ENCODE data around the gene MDC1. TPM values are rescaled to one million over a fixed set of nuclear protein-coding genes. Genes with fewer than 3 reads are reported as not detected.

The MDC1 gene
- total RNA-seq, 1 experiment from 2014 or later: 95.9 TPM

DNA sequence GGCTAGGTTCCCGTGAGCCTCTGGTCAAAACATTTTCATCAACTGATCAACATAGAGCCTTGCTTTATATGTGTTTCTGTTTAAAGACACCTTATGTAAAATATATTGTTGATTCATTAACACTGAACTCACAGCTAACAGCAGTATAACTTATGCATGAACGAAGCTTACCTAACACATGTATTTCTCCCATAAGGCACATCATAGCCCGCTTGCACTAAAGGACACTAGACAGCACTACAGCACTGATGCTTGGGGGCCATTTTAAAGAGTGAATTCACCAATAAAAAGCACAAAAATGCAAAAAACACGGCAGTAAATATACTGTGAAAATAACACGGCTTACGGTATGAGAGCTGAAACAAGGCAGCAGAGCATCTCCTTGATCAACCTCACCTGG, 21.5 kb upstream of the MDC1 start:
- Mint-ChIP-seq H3K36me3 (peaks cover 72% of the 10 kb centered on the region), H3K4me1 (peaks cover 17% of the 10 kb centered on the region), H3K27me3 (ENCODE audit: low read depth) (no peaks in the 10 kb centered on the region), H3K27ac (no peak overlapping the region), H3K9me3 (no peaks in the 10 kb centered on the region), H3K4me3 (no peak overlapping the region)
- ATAC-seq (no peak), DNase-seq (ENCODE audit: low spot score) (no peak)
- CTCF ChIA-PET: interaction anchor here (1.0 to 1.1 kb wide), 3 partner anchors 59 to 341 kb away, joined by 3 read pairs; no protein-coding TSS in a partner anchor
- POLR2A ChIA-PET: no interaction called here
- TF ChIP-seq, protein P1, sequence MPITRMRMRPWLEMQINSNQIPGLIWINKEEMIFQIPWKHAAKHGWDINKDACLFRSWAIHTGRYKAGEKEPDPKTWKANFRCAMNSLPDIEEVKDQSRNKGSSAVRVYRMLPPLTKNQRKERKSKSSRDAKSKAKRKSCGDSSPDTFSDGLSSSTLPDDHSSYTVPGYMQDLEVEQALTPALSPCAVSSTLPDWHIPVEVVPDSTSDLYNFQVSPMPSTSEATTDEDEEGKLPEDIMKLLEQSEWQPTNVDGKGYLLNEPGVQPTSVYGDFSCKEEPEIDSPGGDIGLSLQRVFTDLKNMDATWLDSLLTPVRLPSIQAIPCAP (CRISPR knock-in tag; IDR thresholded peaks at IDR 0.05): no peak
- TF ChIP-seq, protein P2, sequence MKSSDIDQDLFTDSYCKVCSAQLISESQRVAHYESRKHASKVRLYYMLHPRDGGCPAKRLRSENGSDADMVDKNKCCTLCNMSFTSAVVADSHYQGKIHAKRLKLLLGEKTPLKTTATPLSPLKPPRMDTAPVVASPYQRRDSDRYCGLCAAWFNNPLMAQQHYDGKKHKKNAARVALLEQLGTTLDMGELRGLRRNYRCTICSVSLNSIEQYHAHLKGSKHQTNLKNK (CRISPR knock-in tag; IDR thresholded peaks at IDR 0.05): no peak
- TF ChIP-seq GTF2I (CRISPR knock-in tag; conservative IDR thresholded peaks at IDR 0.05) (no peak), ZNF423 (CRISPR knock-in tag; IDR thresholded peaks at IDR 0.05) (no peak), GABPB1 (CRISPR knock-in tag; IDR thresholded peaks at IDR 0.05) (no peak), ZNF232 (CRISPR knock-in tag; IDR thresholded peaks at IDR 0.05) (no peak), ZNF263 (CRISPR knock-in tag; IDR thresholded peaks at IDR 0.05; ENCODE audit: low read depth) (no peak)
- TF ChIP-seq, protein P3, sequence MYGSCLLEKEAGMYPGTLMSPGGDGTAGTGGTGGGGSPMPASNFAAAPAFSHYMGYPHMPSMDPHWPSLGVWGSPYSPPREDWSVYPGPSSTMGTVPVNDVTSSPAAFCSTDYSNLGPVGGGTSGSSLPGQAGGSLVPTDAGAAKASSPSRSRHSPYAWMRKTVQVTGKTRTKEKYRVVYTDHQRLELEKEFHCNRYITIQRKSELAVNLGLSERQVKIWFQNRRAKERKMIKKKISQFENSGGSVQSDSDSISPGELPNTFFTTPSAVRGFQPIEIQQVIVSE (CRISPR knock-in tag; IDR thresholded peaks at IDR 0.05; ENCODE audit: borderline replicate concordance): no peak
- TF ChIP-seq, protein P4, sequence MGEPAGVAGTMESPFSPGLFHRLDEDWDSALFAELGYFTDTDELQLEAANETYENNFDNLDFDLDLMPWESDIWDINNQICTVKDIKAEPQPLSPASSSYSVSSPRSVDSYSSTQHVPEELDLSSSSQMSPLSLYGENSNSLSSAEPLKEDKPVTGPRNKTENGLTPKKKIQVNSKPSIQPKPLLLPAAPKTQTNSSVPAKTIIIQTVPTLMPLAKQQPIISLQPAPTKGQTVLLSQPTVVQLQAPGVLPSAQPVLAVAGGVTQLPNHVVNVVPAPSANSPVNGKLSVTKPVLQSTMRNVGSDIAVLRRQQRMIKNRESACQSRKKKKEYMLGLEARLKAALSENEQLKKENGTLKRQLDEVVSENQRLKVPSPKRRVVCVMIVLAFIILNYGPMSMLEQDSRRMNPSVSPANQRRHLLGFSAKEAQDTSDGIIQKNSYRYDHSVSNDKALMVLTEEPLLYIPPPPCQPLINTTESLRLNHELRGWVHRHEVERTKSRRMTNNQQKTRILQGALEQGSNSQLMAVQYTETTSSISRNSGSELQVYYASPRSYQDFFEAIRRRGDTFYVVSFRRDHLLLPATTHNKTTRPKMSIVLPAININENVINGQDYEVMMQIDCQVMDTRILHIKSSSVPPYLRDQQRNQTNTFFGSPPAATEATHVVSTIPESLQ (CRISPR knock-in tag; IDR thresholded peaks at IDR 0.05): no peak

DNA sequence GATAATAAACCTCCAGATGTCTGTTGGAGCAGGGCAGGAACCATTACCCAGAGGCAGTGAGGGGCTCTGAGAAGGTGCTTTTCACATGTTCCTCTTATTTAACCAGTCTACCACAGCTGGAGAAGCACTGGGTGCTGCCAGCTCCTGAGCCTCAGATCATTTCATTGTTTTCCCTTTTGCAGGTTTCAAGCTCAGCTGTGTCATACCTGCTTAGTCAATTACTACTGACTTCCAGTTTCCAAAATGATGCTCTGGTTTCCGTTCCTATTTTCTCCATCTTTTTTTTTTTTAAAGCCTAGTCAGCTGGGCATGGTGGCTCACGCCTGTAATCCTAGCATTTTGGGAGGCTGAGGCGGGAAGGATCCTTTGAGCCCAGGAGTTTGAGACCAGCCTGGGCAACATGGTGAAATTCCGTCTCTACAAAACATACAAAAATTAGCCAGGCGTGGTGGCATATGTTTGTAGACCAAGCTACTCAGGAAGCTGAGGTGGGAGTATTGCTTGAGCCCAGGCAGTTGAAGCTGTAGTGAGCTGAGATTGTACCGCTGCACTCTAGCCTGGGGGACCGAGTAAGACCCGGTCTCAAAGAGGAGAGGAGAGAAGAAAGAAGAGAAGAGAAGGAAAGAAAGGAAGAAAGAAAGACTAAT, 18.7 kb upstream of the MDC1 start:
- H3K27ac Mint-ChIP-seq: no peak overlapping the region
- H3K4me3 Mint-ChIP-seq: no peak overlapping the region
- ChIA-PET POLR2A (no interaction called here), CTCF (interaction anchor here (1.5 kb wide), 1 partner anchor 57 kb away, joined by 6 read pairs; no protein-coding TSS in a partner anchor)
- no peaks in the 10 kb centered on the region for H3K27me3 Mint-ChIP-seq (ENCODE audit: low read depth)
- H3K4me1 Mint-ChIP-seq: peaks cover 6% of the 10 kb centered on the region; the same call in 1 of the 2 replicates
- peaks cover 60% of the 10 kb centered on the region for H3K36me3 Mint-ChIP-seq
- DNase-seq (ENCODE audit: low spot score): no peak
- TF ChIP-seq GRHL2 (CRISPR knock-in tag; IDR thresholded peaks at IDR 0.05; ENCODE audit: insufficient replicate concordance, severe bottlenecking): no peak
- TF ChIP-seq, protein P5, sequence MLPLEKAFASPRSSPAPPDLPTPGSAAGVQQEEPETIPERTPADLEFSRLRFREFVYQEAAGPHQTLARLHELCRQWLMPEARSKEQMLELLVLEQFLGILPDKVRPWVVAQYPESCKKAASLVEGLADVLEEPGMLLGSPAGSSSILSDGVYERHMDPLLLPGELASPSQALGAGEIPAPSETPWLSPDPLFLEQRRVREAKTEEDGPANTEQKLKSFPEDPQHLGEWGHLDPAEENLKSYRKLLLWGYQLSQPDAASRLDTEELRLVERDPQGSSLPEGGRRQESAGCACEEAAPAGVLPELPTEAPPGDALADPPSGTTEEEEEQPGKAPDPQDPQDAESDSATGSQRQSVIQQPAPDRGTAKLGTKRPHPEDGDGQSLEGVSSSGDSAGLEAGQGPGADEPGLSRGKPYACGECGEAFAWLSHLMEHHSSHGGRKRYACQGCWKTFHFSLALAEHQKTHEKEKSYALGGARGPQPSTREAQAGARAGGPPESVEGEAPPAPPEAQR (CRISPR knock-in tag; IDR thresholded peaks at IDR 0.05): no peak
- H3K9me3 Mint-ChIP-seq: no peaks in the 10 kb centered on the region
- no peak for ATAC-seq

DNA sequence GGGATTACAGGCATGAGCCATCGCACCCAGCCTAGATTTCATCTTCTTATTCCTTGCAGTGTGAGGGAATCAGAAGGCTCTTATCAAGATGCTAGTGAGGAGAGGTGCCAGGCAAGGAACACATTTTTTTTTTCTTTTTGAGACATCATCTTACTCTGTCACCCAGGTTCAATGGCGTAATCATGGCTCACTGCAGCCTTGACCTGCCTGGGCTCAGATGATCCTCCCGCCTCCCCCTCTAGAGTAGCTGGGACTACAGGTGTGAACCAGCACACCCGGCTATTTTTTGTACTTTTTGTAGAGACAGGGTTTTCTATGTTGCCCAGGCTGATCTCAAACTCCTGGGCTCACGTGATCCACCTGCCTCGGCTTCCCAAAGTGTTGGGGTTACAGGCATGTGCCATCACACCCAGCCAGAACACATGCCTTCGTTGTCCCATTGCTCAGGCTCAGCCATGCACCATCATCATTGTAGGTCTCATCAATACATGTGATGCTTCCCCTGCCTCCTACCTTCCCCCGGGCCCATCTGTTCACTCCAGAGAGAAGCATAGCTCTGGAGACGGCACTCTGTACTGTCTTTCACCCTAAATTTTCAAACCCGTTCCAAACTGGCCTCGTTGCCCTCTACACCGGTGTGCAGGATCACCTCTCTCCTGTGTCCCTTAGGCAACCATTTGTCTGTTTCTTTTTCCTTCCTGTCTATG, 15.3 kb upstream of the MDC1 start:
- H3K27ac Mint-ChIP-seq: no peak overlapping the region
- H3K36me3 Mint-ChIP-seq: peaks cover 47% of the 10 kb centered on the region
- H3K4me3 Mint-ChIP-seq: no peak overlapping the region
- CTCF ChIA-PET: interaction anchor here (0.5 to 3.5 kb wide), 5 partner anchors 11 to 355 kb away, joined by 3 to 131 read pairs (median 16); no protein-coding TSS in a partner anchor
- no peaks in the 10 kb centered on the region for H3K9me3 Mint-ChIP-seq
- DNase-seq (ENCODE audit: low spot score): no peak
- peaks cover 3% of the 10 kb centered on the region; the same call in 1 of the 2 replicates for H3K4me1 Mint-ChIP-seq
- H3K27me3 Mint-ChIP-seq (ENCODE audit: low read depth): no peaks in the 10 kb centered on the region
- POLR2A ChIA-PET: interaction anchor here (0.6 kb wide), 1 partner anchor 133 kb away, joined by 5 read pairs; no protein-coding TSS in a partner anchor
- no peak for ATAC-seq
- TF ChIP-seq, protein P3 (CRISPR knock-in tag; IDR thresholded peaks at IDR 0.05; ENCODE audit: borderline replicate concordance): no peak
- TF ChIP-seq SP1 (CRISPR knock-in tag; conservative IDR thresholded peaks at IDR 0.05) (no peak), NFATC4 (CRISPR knock-in tag; IDR thresholded peaks at IDR 0.05) (no peak), ZNF671 (CRISPR knock-in tag; IDR thresholded peaks at IDR 0.05) (no peak), MYBL2 (CRISPR knock-in tag; IDR thresholded peaks at IDR 0.05) (no peak)
- TF ChIP-seq, protein P6, sequence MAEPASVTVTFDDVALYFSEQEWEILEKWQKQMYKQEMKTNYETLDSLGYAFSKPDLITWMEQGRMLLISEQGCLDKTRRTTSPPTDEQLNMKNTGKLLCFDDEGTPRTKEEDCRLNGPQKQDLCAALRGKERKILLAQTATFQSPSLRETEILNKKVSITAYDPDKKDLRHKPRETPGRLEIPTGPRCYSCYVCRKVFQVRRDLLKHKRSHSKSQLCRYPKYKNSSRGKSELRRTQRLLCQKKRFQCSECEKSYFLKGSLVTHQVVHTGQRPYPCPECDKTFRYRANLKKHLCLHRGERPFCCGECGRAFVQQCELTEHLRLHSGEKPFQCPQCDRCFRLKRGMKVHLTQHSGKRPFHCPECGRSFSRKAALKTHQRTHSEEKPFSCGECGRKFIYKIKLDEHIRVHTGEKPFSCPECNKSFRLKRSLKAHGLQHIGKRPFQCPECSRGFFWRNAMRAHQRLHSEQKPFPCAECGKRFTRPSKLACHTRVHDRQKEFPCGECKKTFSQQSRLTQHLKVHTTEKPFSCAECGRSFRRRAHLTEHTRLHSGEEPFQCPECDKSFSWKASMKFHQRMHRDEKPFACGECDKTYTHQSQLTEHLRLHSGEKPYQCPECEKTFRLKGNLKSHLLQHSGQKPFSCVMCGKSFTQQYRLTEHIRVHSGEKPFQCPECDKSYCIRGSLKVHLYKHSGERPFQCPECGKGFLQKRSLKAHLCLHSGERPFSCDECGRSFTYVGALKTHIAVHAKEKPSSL (CRISPR knock-in tag; conservative IDR thresholded peaks at IDR 0.05): no peak
- TF ChIP-seq, protein P7, sequence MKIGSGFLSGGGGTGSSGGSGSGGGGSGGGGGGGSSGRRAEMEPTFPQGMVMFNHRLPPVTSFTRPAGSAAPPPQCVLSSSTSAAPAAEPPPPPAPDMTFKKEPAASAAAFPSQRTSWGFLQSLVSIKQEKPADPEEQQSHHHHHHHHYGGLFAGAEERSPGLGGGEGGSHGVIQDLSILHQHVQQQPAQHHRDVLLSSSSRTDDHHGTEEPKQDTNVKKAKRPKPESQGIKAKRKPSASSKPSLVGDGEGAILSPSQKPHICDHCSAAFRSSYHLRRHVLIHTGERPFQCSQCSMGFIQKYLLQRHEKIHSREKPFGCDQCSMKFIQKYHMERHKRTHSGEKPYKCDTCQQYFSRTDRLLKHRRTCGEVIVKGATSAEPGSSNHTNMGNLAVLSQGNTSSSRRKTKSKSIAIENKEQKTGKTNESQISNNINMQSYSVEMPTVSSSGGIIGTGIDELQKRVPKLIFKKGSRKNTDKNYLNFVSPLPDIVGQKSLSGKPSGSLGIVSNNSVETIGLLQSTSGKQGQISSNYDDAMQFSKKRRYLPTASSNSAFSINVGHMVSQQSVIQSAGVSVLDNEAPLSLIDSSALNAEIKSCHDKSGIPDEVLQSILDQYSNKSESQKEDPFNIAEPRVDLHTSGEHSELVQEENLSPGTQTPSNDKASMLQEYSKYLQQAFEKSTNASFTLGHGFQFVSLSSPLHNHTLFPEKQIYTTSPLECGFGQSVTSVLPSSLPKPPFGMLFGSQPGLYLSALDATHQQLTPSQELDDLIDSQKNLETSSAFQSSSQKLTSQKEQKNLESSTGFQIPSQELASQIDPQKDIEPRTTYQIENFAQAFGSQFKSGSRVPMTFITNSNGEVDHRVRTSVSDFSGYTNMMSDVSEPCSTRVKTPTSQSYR (CRISPR knock-in tag; IDR thresholded peaks at IDR 0.05): no peak
